HepG2 (cell line): ENCODE measurements around the gene TOP2A. TPM values are rescaled to one million over a fixed set of nuclear protein-coding genes. Genes with fewer than 3 reads are reported as not detected.

Experiments used
- ERF ChIP-seq: IDR thresholded peaks from 2 replicates; pipeline ENCODE4 v1.6.1; 2018; ENCODE audit warnings: missing biosample characterization, missing genetic modification reagents
- GATAD2A ChIP-seq: IDR thresholded peaks from 2 replicates; pipeline ENCODE4 v1.6.1; 2016
- KAT8 ChIP-seq: IDR thresholded peaks from 2 replicates; pipeline ENCODE4 v1.6.1; 2016; ENCODE audit warnings: missing genetic modification reagents, missing compliant biosample characterization
- KDM1A ChIP-seq: IDR thresholded peaks from 2 replicates; pipeline ENCODE4 v1.6.1; 2016; ENCODE audit warnings: missing compliant biosample characterization
- MAFK ChIP-seq, 2 experiments: IDR thresholded peaks in 1 of 2; conservative IDR thresholded peaks in 1 of 2; 2 replicates each; pipeline ENCODE4 v1.6.1; 2011; ENCODE audit warnings: improper control_type of control experiment in 2 of 2, low read length in 2 of 2
- MAX ChIP-seq: IDR thresholded peaks from 2 replicates; pipeline ENCODE4 v1.6.1; 2012; ENCODE audit warnings: inconsistent platforms
- MEF2D ChIP-seq: sonication (generic); formaldehyde crosslinking; IDR thresholded peaks from 2 replicates; pipeline ENCODE4 v1.5.1; 2020; ENCODE audit warnings: mild to moderate bottlenecking, missing genetic modification reagents
- NCOA1 ChIP-seq: sonication (generic); formaldehyde crosslinking; IDR thresholded peaks from 2 replicates; pipeline ENCODE4 v1.9.0; 2021; ENCODE audit warnings: missing genetic modification reagents
- NCOR1 ChIP-seq: fragments of 200-600 bp; sonication (generic); IDR thresholded peaks from 2 replicates; pipeline ENCODE4 v1.7.0; 2017; ENCODE audit warnings: antibody characterized with exemption, low read length, borderline replicate concordance
- NFIC ChIP-seq: IDR thresholded peaks from 2 replicates; pipeline ENCODE4 v1.6.1; 2012; ENCODE audit warnings: mild to moderate bottlenecking, low read length, inconsistent platforms
- NR2C2 ChIP-seq: sonication (generic); formaldehyde crosslinking; IDR thresholded peaks from 2 replicates; pipeline ENCODE4 v1.4.0; 2020; ENCODE audit warnings: missing genetic modification reagents, mild to moderate bottlenecking, moderate library complexity, borderline replicate concordance
- POLR2G ChIP-seq: fragments of 200-400 bp; formaldehyde crosslinking; IDR thresholded peaks from 2 replicates; pipeline ENCODE4 v1.6.1; 2018; ENCODE audit warnings: mild to moderate bottlenecking, low read depth, low read length, moderate library complexity
- PRPF4 ChIP-seq: fragments of 200-400 bp; formaldehyde crosslinking; IDR thresholded peaks from 2 replicates; pipeline ENCODE4 v1.6.1; 2016; ENCODE audit warnings: low read length, low read depth; ENCODE audit not compliant: poor library complexity, severe bottlenecking
- RFXAP ChIP-seq: sonication (generic); formaldehyde crosslinking; IDR thresholded peaks from 2 replicates; pipeline ENCODE4 v1.4.0; 2020; ENCODE audit warnings: missing genetic modification reagents, borderline replicate concordance
- RXRA ChIP-seq: sonication (generic); formaldehyde crosslinking; IDR thresholded peaks from 2 replicates; pipeline ENCODE4 v1.5.1; 2020; ENCODE audit warnings: missing genetic modification reagents
- SRY ChIP-seq: sonication (generic); formaldehyde crosslinking; IDR thresholded peaks from 2 replicates; pipeline ENCODE4 v1.8.0; 2022; ENCODE audit warnings: mild to moderate bottlenecking, missing genetic modification reagents
- SYNCRIP ChIP-seq: fragments of 200-400 bp; formaldehyde crosslinking; IDR thresholded peaks from 2 replicates; pipeline ENCODE4 v1.6.1; 2018; ENCODE audit warnings: mild to moderate bottlenecking, low read depth, low read length; ENCODE audit not compliant: insufficient read depth
- TARDBP ChIP-seq: sonication (generic); formaldehyde crosslinking; IDR thresholded peaks from 2 replicates; pipeline ENCODE4 v1.8.0; 2022; ENCODE audit warnings: mild to moderate bottlenecking, missing genetic modification reagents
- TBX3 ChIP-seq: fragments of 450-650 bp; IDR thresholded peaks from 2 replicates; pipeline ENCODE4 v1.6.1; 2017; ENCODE audit warnings: antibody characterized with exemption, mild to moderate bottlenecking, inconsistent platforms, borderline replicate concordance
- TERF1 ChIP-seq: sonication (generic); formaldehyde crosslinking; IDR thresholded peaks from 2 replicates; pipeline ENCODE4 v1.8.0; 2022; ENCODE audit warnings: mild to moderate bottlenecking, missing genetic modification reagents, moderate library complexity
- ZFY ChIP-seq: sonication (generic); formaldehyde crosslinking; IDR thresholded peaks from 2 replicates; pipeline ENCODE4 v1.4.0; 2020; ENCODE audit warnings: missing genetic modification reagents
- ZMAT3 ChIP-seq: sonication (generic); formaldehyde crosslinking; conservative IDR thresholded peaks from 2 replicates; pipeline ENCODE4 v1.7.0; 2021; ENCODE audit warnings: missing genetic modification reagents
- ZNF160 ChIP-seq: sonication (generic); formaldehyde crosslinking; IDR thresholded peaks from 2 replicates; pipeline ENCODE4 v1.8.0; 2022; ENCODE audit warnings: mild to moderate bottlenecking, inconsistent platforms, missing genetic modification reagents
- ZNF232 ChIP-seq: sonication (generic); formaldehyde crosslinking; IDR thresholded peaks from 2 replicates; pipeline ENCODE4 v1.4.0; 2020; ENCODE audit warnings: missing genetic modification reagents, borderline replicate concordance
- ZNF337 ChIP-seq: sonication (generic); formaldehyde crosslinking; IDR thresholded peaks from 2 replicates; pipeline ENCODE4 v1.5.1; 2020; ENCODE audit warnings: missing genetic modification reagents, low read depth, mild to moderate bottlenecking, borderline replicate concordance
- ZNF343 ChIP-seq: sonication (generic); formaldehyde crosslinking; IDR thresholded peaks from 2 replicates; pipeline ENCODE4 v1.4.0; 2020; ENCODE audit warnings: mild to moderate bottlenecking, missing genetic modification reagents
- ZNF460 ChIP-seq: sonication (generic); formaldehyde crosslinking; IDR thresholded peaks from 2 replicates; pipeline ENCODE4 v1.5.1; 2020; ENCODE audit warnings: missing genetic modification reagents, mild to moderate bottlenecking, borderline replicate concordance
- ZNF563 ChIP-seq: sonication (generic); formaldehyde crosslinking; IDR thresholded peaks from 2 replicates; pipeline ENCODE4 v1.8.0; 2022; ENCODE audit warnings: mild to moderate bottlenecking, moderate library complexity, missing genetic modification reagents
- ZNF660 ChIP-seq: sonication (generic); formaldehyde crosslinking; IDR thresholded peaks from 2 replicates; pipeline ENCODE4 v1.5.1; 2020; ENCODE audit warnings: mild to moderate bottlenecking, low read depth, missing genetic modification reagents, borderline replicate concordance
- ZSCAN29 ChIP-seq: sonication (generic); formaldehyde crosslinking; conservative IDR thresholded peaks from 2 replicates; pipeline ENCODE4 v1.4.0; 2020; ENCODE audit warnings: mild to moderate bottlenecking, missing genetic modification reagents
- polyA plus RNA-seq, 8 experiments: library from polyadenylated mRNA; depleted of rRNA in 3 of 8; stranded (reverse) in 7 of 8; unstranded in 1 of 8; fragments of >200 nt; fragmentation: Illumina TruSeq in 4 of 8; extraction: Trizol in 4 of 8; gene quantifications; 2 replicates each; pipeline versions ENCODE4 v1.2.1 to v1.2.3, GENCODE V29; 2011 to 2016; ENCODE audit warnings: low read depth in 4 of 8, missing spikeins in 1 of 8, mixed read lengths in 1 of 8; ENCODE audit not compliant: insufficient read depth in 1 of 8
- total RNA-seq, 5 experiments: library from RNA; depleted of rRNA; stranded (reverse); fragments of >200 nt; fragmentation: Illumina TruSeq; extraction: Trizol; gene quantifications; 2 replicates each; pipeline ENCODE4 v1.2.3, GENCODE V29; 2016; ENCODE audit warnings: low read depth in 1 of 5
- TF ChIP-seq, protein P1 (sequence below): sonication (generic); IDR thresholded peaks from 2 replicates; pipeline ENCODE4 v1.6.1; 2016; ENCODE audit warnings: low read depth, borderline replicate concordance

Gene TOP2A
- total and polyA plus RNA-seq, 2 of the 13 experiments (the other 11 are each of a cell fraction or from before 2014, with no cell fraction given): 108 to 327 TPM

DNA sequence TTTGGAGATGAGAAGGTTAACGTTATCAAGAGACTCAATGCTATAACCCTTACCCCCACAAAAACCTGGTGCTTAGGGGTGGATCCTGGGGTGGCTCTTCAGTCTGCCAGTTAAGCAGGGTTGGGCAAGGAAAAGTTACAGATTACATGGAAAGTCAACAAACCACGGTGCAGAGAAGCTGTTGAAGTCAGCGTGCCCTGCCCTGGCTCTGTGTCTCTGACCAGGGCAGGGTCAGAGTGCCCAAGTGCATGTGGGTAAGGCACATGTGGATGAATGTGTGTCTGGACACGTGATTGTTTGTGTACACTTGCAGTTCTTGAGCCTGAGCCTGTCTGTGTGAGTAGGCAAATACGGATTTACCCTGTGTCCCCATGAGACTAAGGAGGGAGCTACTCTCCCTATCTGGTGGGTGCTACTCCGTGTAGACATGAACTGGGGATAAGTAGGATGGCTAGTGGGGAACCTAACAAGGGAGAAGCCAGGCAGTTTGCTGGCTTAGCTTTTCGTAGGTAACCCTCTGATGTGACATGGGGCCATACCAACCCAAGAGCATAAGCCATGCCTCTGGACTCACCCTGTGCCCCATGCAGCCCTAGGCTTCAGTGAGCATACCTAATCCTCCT, 31.1 kb upstream of the TOP2A start (continued):
- peak; percentile 51; the same call in 1 of the 2 replicates for TF ChIP-seq TBX3
- TF ChIP-seq ZNF660 (CRISPR knock-in tag): no peak
- TF ChIP-seq ZNF563 (CRISPR knock-in tag): no peak
- no peak for TF ChIP-seq PRPF4
- peak; percentile 90 for TF ChIP-seq TARDBP
- TF ChIP-seq, protein P1, sequence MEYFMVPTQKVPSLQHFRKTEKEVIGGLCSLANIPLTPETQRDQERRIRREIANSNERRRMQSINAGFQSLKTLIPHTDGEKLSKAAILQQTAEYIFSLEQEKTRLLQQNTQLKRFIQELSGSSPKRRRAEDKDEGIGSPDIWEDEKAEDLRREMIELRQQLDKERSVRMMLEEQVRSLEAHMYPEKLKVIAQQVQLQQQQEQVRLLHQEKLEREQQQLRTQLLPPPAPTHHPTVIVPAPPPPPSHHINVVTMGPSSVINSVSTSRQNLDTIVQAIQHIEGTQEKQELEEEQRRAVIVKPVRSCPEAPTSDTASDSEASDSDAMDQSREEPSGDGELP: peak; percentile 67; the same call in 1 of the 2 replicates
- peak; percentile 95; the same call in 1 of the 2 replicates for TF ChIP-seq ZSCAN29 (CRISPR knock-in tag)
- 0 out of 4 replicates have a peak, but pooled peaks of 1 of the 2 experiments have one; percentile 0 for TF ChIP-seq MAFK (conservative IDR thresholded peaks at IDR 0.05 in 1 of 2, IDR thresholded peaks at IDR 0.05 in 1 of 2; ENCODE audit: low read length in 2 of 2)
- peak; percentile 52; the same call in 1 of the 2 replicates for TF ChIP-seq RFXAP (CRISPR knock-in tag)
- TF ChIP-seq ZNF232: peak; percentile 72; the same call in 1 of the 2 replicates
- TF ChIP-seq ZNF343: no peak
- peak; percentile 98 for TF ChIP-seq GATAD2A (CRISPR knock-in tag)
- no peak; the same call in 1 of the 2 replicates for TF ChIP-seq NCOR1
- no peak; the same call in 1 of the 2 replicates for TF ChIP-seq KDM1A (CRISPR knock-in tag)
- TF ChIP-seq NR2C2 (CRISPR knock-in tag): peak; percentile 75
- peak; percentile 72; the same call in 1 of the 2 replicates for TF ChIP-seq KAT8 (CRISPR knock-in tag)
- TF ChIP-seq MEF2D (CRISPR knock-in tag): no peak; the same call in none of the 2 replicates
- no peak for TF ChIP-seq POLR2G
- TF ChIP-seq ZMAT3 (CRISPR knock-in tag): no peak; the same call in 1 of the 2 replicates
- TF ChIP-seq SRY (CRISPR knock-in tag): no peak; the same call in 1 of the 2 replicates
- no peak for TF ChIP-seq TERF1
- TF ChIP-seq ZNF337 (CRISPR knock-in tag): no peak
- TF ChIP-seq NFIC: 0 out of 2 replicates have a peak, but pooled peaks have one; percentile 11
- TF ChIP-seq ZNF160 (CRISPR knock-in tag): no peak
- TF ChIP-seq MAX: peak; percentile 97
- TF ChIP-seq ZNF460 (CRISPR knock-in tag): no peak
- peak; percentile 91; the same call in 1 of the 2 replicates for TF ChIP-seq RXRA (CRISPR knock-in tag)
- TF ChIP-seq ERF (CRISPR knock-in tag): peak; percentile 93
- TF ChIP-seq SYNCRIP: no peak
- TF ChIP-seq ZFY (CRISPR knock-in tag): 0 out of 2 replicates have a peak, but pooled peaks have one; percentile 46
- no peak for TF ChIP-seq NCOA1 (CRISPR knock-in tag)
